GM12873 (cell line): ENCODE results near the gene KLF12.

Source experiments
- TF ChIP-seq, protein P1 (sequence below): IDR thresholded peaks from 2 replicates; pipeline ENCODE4 v1.5.1; 2012; ENCODE audit warnings: low read depth, mild to moderate bottlenecking, moderate library complexity, low read length, control low read depth; ENCODE audit not compliant: insufficient read depth; ENCODE audit errors: missing control alignments

Gene KLF12

GRCh38 chr13:74166261-74167004 is 32.2 kb upstream of the KLF12 start:
- TF ChIP-seq, protein P1, sequence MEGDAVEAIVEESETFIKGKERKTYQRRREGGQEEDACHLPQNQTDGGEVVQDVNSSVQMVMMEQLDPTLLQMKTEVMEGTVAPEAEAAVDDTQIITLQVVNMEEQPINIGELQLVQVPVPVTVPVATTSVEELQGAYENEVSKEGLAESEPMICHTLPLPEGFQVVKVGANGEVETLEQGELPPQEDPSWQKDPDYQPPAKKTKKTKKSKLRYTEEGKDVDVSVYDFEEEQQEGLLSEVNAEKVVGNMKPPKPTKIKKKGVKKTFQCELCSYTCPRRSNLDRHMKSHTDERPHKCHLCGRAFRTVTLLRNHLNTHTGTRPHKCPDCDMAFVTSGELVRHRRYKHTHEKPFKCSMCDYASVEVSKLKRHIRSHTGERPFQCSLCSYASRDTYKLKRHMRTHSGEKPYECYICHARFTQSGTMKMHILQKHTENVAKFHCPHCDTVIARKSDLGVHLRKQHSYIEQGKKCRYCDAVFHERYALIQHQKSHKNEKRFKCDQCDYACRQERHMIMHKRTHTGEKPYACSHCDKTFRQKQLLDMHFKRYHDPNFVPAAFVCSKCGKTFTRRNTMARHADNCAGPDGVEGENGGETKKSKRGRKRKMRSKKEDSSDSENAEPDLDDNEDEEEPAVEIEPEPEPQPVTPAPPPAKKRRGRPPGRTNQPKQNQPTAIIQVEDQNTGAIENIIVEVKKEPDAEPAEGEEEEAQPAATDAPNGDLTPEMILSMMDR: no peak

GRCh38 chr13:74162782-74163181 is 28.6 kb upstream of the KLF12 start:
- TF ChIP-seq, protein P1: no peak

DNA sequence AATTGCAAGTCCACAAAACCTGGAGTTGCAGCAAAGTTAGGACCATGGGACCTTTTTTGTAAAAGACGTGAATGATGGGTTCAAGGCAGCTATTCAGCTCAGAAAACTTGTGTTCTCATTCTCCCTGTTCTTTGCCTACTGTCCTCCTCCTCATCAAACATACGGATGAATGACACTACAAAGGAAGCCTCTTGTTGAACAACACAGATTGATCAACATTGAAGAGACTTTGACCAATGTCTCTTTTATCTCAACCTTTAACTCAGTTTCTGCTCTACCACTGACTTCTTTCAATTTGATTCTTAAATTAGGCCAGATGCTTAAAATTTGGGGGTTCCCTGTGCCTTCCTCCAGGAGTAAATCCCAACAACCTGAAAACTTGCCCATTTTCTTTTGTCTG is 27.9 kb upstream of the KLF12 start:
- TF ChIP-seq, protein P1: no peak

GRCh38 chr13:74158571-74159352 is 24.6 kb upstream of the KLF12 start:
- TF ChIP-seq, protein P1: no peak

GRCh38 chr13:74158028-74158427 is 23.8 kb upstream of the KLF12 start:
- TF ChIP-seq, protein P1: no peak

GRCh38 chr13:74154981-74155380 is 20.8 kb upstream of the KLF12 start:
- TF ChIP-seq, protein P1: no peak

DNA sequence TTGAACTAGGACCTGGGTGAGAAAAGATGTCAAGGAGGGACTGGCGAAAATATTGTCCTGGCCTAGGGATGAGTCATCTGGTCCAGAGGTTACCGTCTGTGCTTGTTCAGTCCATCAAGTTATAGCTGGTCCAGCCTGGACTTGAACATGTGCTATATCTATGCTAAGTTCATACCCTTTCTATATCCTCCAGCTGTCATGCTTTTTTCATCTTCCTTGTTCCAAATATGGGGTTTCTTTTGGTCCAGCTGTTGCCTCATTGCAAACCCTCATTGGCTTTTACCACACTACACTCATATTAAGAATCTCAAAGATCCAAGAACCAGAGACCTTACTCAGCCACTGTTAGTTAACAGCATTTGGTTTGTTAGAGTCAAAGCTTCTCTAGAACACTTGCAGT is 19.1 kb upstream of the KLF12 start:
- TF ChIP-seq, protein P1: no peak
